HUES6 (cell line): Measurements from ENCODE around the gene NUTM1.
"Not testable (repeated sequence)": the region's sequence is repeated elsewhere in the genome, so short reads cannot be mapped to it uniquely, and the experiment has no call there.

Experiments used
- H3K27ac ChIP-seq: 2 replicates; pipeline ENCODE4 v1.7.0; 2013; ENCODE audit warnings: low read depth, mild to moderate bottlenecking, low read length, inconsistent platforms
- H3K27me3 ChIP-seq: 2 replicates; pipeline ENCODE4 v1.6.1; 2013; ENCODE audit warnings: low read length; ENCODE audit not compliant: control insufficient read depth, insufficient read depth
- H3K36me3 ChIP-seq: 2 replicates; pipeline ENCODE4 v1.6.1; 2013; ENCODE audit warnings: low read length; ENCODE audit not compliant: control insufficient read depth, insufficient read depth
- H3K4me1 ChIP-seq: 2 replicates; pipeline ENCODE4 v1.6.1; 2013; ENCODE audit warnings: low read length; ENCODE audit not compliant: control insufficient read depth, insufficient read depth
- H3K4me3 ChIP-seq: 2 replicates; pipeline ENCODE4 v1.5.1; 2013; ENCODE audit warnings: low read depth, low read length
- H3K9ac ChIP-seq: one replicate; pipeline ENCODE4 v1.6.1; 2013; ENCODE audit warnings: mild to moderate bottlenecking, low read length
- H3K9me3 ChIP-seq: 2 replicates; pipeline ENCODE4 v1.6.1; 2013; ENCODE audit warnings: low read depth, low read length; ENCODE audit not compliant: control insufficient read depth, insufficient read depth

The NUTM1 gene

GRCh38 chr15:34397637-34398259 is 54.6 kb downstream of the NUTM1 start:
- H3K27ac ChIP-seq, H3K4me1 ChIP-seq, H3K4me3 ChIP-seq: not testable (repeated sequence)

GRCh38 chr15:34403160-34403598 is 60.1 kb downstream of the NUTM1 start:
- not testable (repeated sequence) for H3K9me3 ChIP-seq, H3K4me1 ChIP-seq, H3K36me3 ChIP-seq, H3K27ac ChIP-seq, H3K27me3 ChIP-seq, H3K4me3 ChIP-seq, H3K9ac ChIP-seq

More at GRCh38 chr15:34397637-34398259, 54.6 kb downstream of the NUTM1 start:
- not testable (repeated sequence) for H3K36me3 ChIP-seq, H3K9me3 ChIP-seq, H3K27me3 ChIP-seq, H3K9ac ChIP-seq

- H3K4me1 ChIP-seq, H3K9ac ChIP-seq, H3K9me3 ChIP-seq, H3K27me3 ChIP-seq, H3K4me3 ChIP-seq, H3K27ac ChIP-seq, H3K36me3 ChIP-seq: not testable (repeated sequence)
Observed at GRCh38 chr15:34403899-34404298, 60.8 kb downstream of the NUTM1 start.
